Activated naive CD4-positive, alpha-beta T cell treated with Interleukin-2 at 50 U/mL for 16 hours (primary cell): ENCODE data around the gene FZD4.
"Not testable (repeated sequence)": the region's sequence is repeated elsewhere in the genome, so short reads cannot be mapped to it uniquely, and the experiment has no call there.

ENCODE experiments used
- DNase-seq: peaks from one replicate; pipeline ENCODE4 v3.0.0-alpha.2; 2020

Gene FZD4

DNA sequence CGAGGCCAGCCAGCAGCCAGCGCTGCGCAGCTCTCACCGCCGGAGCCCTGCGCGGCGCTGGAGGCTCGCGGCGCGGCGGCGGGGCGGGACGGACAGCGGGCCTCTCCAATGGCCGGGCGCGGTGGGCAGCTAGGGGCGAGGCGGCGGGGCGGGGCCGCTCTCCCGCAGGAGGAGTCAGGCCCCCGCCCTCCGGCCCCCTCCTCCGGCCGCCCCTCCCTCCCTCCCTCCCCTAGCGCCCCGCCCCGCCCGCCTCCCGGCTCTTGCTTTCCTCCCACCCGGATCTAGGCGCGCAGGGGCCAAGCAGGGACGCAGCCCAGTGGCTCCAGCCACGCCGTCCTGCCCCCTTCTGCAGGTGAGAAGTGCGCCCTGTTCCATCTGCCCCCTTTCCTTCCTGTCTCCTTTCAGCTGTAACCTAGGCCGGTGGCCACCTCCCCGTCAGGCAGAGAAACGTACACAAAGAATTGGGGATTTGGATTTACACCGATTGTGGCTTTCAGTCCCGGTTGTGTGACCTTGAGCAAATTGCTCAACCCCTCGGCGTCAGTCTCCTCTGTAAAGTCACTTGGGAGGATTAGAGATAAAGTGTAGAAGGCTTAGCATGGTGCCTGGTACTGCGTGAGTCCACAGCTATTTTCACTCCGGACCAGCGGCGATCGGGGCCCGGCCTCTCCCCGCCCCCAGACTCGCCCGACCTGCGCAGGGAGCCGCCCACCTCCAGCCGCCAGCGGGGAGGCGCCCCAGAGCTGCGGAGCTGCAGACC is at the start of gene FZD4:
Gene FZD4 (minus strand): TSS at position 35 of the 760 bp plus-strand sequence. CDS start 310 bp downstream, outside the sequence.
- peak; percentile 53 for DNase-seq

GRCh38 chr11:87004281-87004680 is 49.1 kb upstream of the FZD4 start:
- not testable (repeated sequence) for DNase-seq

GRCh38 chr11:87002918-87003317 is 47.7 kb upstream of the FZD4 start:
- no peak for DNase-seq

DNA sequence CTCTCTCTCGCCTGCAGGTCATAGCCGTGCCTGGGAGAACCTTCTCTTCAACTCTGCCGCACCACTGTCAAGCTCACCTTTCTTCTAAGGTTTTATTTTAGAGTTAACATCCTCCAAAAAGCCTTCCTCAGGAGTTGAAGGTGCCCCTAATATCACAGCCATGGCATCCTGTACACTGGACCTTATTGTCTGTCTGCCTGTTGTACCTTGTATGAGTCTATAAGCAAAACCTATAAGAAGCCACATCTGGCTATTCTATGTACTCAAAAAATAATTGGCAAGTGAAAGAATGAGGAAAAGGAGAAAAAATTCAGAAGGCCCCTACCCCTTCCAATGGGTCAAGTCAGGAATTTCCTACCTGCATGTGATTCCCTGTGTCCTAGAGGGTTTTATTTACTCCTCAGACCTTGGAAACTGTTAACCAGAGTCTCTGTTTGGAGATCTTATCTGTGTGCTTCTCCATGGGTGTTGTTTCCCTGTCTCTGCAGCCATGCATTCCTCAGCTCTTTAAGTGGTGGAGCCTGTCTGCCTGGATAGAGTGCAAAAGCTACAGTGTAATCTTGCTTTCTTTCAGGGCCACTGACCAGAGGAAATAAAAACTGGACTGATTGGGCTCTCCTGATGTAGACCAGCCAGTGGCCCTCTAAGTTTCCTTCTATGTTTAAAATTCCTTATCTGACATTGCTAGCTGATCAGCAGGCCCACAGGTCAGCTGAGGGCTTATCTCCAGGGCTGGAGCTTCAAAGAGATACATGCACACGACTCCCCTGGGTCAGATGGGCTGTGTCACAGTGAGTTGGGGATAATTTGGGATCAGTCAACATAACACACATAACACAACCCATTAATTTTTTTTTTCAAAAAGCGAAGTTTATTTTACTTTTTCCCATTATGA is 44.9 kb upstream of the FZD4 start:
- DNase-seq, result no peak

DNA sequence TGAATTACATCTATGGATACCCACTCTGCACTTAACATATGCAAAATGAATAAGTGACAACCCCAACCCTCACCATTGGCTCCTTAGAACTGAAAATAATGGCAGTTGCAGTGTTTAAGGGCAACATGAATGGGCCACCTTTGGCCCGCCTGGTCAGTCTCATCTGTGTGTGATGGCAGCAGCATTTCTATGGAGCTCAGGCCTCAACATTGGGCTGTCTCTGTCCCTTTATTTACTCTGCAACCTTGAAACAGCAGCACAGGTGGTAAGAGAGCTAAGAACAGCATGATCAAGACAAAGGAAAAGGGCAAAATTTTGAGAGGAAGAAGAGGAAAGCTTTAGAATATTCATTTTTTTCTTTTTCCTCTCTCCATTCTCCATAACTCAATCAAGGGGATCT is 44.2 kb upstream of the FZD4 start:
- no peak for DNase-seq

GRCh38 chr11:86996953-86997570 is 41.9 kb upstream of the FZD4 start:
- DNase-seq, result no peak

- DNase-seq, result no peak
These were observed 37.8 kb upstream of the FZD4 start for GRCh38 chr11:86993031-86993430.

DNA sequence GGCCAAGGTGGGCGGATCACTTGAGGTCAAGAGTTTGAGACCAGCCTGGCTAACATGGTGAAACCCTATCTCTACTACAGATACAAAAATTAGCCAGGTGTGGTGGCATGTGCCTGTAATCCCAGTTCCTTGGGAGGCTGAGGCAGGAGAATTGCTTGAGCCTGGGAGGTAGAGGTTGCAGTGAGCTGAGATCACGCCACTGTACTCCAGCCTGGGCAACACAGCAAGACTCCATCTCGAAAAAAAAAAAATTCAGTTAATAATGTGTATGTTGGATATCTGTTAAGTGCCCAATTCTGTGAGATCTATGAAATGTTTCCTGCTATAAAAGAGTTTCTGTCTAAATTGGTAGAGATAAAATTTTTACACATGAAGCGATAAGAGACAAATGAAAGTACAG is 37.1 kb upstream of the FZD4 start:
- DNase-seq, result not testable (repeated sequence)

- DNase-seq, result no peak
These were observed 36.1 kb upstream of the FZD4 start for GRCh38 chr11:86991341-86991740.

- DNase-seq, result no peak
These were observed 35.3 kb upstream of the FZD4 start for GRCh38 chr11:86990515-86990914.

- DNase-seq, result no peak
These were observed 34.8 kb upstream of the FZD4 start for GRCh38 chr11:86990031-86990430.

GRCh38 chr11:86988351-86988881 is 33.2 kb upstream of the FZD4 start:
- DNase-seq, result no peak

GRCh38 chr11:86987679-86988078 is 32.5 kb upstream of the FZD4 start:
- DNase-seq, result no peak

DNA sequence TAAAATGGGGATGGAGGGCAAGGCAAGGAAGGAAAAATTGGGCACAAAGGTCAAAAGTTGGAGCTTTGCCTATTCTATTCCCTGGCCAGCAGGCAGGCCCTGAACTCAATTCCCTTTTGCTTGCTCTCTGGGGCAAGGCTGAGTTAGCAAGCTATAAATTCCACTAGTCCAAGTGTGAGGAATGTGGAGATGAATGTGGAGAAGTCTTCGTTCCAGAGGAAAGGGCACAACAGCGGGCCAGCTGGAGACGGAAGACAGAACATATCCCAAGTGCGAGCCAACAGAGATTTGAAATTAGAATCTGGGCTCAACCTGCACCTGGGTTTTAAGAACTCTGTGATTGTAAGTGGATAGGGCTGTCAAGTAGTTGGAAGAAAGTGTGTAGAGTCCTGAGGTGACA is 29.5 kb upstream of the FZD4 start:
- DNase-seq, result no peak

- DNase-seq, result no peak
These were observed 27.9 kb upstream of the FZD4 start for GRCh38 chr11:86983021-86983488.

GRCh38 chr11:86981777-86982540 is 26.8 kb upstream of the FZD4 start:
- no peak for DNase-seq

DNA sequence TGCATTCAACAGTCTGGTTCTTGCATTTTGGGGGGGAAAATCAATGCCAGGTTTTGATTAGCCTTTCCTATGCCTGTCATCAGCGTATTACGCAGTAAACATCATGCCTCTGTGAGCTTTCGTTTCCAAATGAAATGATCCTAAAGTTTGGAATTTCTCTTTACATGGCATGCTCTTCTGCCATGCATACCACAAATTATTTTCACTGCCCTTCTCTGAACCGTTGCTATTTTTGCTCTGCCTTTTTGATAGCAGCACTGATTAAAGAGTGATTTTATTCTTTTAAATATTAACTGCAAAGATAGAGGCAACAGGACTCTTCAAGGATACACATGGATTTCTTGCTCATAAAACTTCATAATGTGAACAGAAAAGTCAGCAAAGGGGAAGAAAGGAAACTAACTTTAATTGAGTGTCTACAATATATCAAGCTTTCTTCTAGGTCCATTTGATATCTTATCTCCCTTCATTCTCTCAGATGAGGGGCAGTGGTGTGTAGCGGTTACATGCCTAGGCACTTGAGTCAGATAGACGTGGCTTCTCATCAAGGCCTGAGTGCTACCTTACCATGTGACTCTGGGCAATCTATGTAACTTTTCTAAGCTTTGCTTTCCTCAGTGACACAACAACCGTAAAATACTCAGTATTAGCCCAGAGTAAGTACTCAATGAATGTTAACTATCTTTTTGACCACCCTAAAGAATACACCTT is 25.0 kb upstream of the FZD4 start:
- no peak for DNase-seq

GRCh38 chr11:86978756-86979608 is 23.8 kb upstream of the FZD4 start:
- no peak for DNase-seq

GRCh38 chr11:86978247-86978646 is 23.1 kb upstream of the FZD4 start:
- DNase-seq, result no peak

DNA sequence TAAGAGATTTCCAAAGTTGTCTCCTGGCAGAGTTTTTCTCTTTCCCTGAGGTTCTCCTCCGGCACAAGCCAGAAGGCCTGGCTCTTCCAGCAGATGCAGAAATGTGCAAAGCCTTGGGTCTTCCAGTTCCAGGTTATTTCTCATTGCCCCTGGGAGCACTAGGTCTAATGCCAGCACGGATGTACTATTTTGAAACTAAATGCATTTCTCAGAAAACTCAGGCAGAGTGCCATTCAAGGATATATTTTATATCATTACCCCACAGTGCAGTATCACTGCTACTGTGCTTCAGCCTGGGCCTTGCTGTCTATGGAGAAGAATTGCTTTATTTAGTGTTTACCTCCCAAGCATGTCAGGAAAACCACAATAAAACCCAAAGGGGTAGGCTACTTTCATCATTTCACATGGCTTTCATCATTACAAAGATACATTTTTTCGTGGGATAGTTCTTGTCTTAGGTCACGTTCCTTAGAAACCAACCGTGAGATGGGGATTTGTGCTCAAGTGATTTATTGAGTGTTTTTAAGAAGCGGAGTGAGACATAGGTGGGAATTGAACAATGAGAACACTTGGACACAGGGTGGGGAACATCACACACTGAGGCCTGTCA is 22.4 kb upstream of the FZD4 start:
- no peak for DNase-seq
